H9 (cell line): Measurements from ENCODE around the gene GGA1. TPM values are rescaled to one million over a fixed set of nuclear protein-coding genes. Genes with fewer than 3 reads are reported as not detected.

Source experiments
- DNase-seq: peaks from one replicate; pipeline ENCODE4 v3.0.0-alpha.2; 2017
- H2AFZ ChIP-seq: one replicate; pipeline ENCODE4 v1.6.1; 2013; ENCODE audit warnings: mild to moderate bottlenecking, low read length, control low read depth, moderate library complexity
- H2AK5ac ChIP-seq: 2 replicates; pipeline ENCODE4 v1.6.1; 2013; ENCODE audit warnings: low read length, control low read depth, mixed read lengths; ENCODE audit not compliant: insufficient read length
- H2BK120ac ChIP-seq: one replicate; pipeline ENCODE4 v1.6.1; 2013; ENCODE audit warnings: low read depth, mild to moderate bottlenecking, low read length, control low read depth, inconsistent platforms; ENCODE audit not compliant: poor library complexity, severe bottlenecking
- H2BK12ac ChIP-seq: 2 replicates; pipeline ENCODE4 v1.6.1; 2013; ENCODE audit warnings: low read length, control low read depth, mixed read lengths, low read depth; ENCODE audit not compliant: insufficient read length
- H2BK15ac ChIP-seq: 2 replicates; pipeline ENCODE4 v1.6.1; 2013; ENCODE audit warnings: low read depth, low read length, control low read depth
- H2BK20ac ChIP-seq: one replicate; pipeline ENCODE4 v1.6.1; 2013; ENCODE audit warnings: low read depth, mild to moderate bottlenecking, low read length, control low read depth, inconsistent platforms; ENCODE audit not compliant: poor library complexity, severe bottlenecking
- H2BK5ac ChIP-seq: 2 replicates; pipeline ENCODE4 v1.6.1; 2013; ENCODE audit warnings: low read length, control low read depth, mixed read lengths; ENCODE audit not compliant: insufficient read length
- H3K14ac ChIP-seq: 2 replicates; pipeline ENCODE4 v1.6.1; 2013; ENCODE audit warnings: low read length, control low read depth; ENCODE audit not compliant: insufficient read depth
- H3K18ac ChIP-seq: 2 replicates; pipeline ENCODE4 v1.6.1; 2013; ENCODE audit warnings: low read depth, mild to moderate bottlenecking, mixed read lengths, low read length, control low read depth; ENCODE audit not compliant: insufficient read length
- H3K23ac ChIP-seq: 2 replicates; pipeline ENCODE4 v1.6.1; 2013; ENCODE audit warnings: low read length, control low read depth, mixed read lengths, low read depth; ENCODE audit not compliant: insufficient read length
- H3K23me2 ChIP-seq: 2 replicates; pipeline ENCODE4 v1.6.1; 2013; ENCODE audit warnings: low read depth, mild to moderate bottlenecking, mixed read lengths, low read length, control low read depth; ENCODE audit not compliant: insufficient read length, poor library complexity, severe bottlenecking
- H3K27ac ChIP-seq: 2 replicates; pipeline ENCODE4 v1.5.1; 2013; ENCODE audit warnings: low read length, control low read depth, mixed read lengths, low read depth; ENCODE audit not compliant: insufficient read length
- H3K27me3 ChIP-seq: 2 replicates; pipeline ENCODE4 v1.6.1; 2013; ENCODE audit warnings: low read length, control low read depth, inconsistent platforms; ENCODE audit not compliant: insufficient read depth
- H3K4ac ChIP-seq: 2 replicates; pipeline ENCODE4 v1.6.1; 2013; ENCODE audit warnings: low read depth, mild to moderate bottlenecking, control low read depth, inconsistent platforms, low read length, moderate library complexity
- H3K4me1 ChIP-seq: 2 replicates; pipeline ENCODE4 v1.6.1; 2013; ENCODE audit warnings: low read length, control low read depth, inconsistent platforms; ENCODE audit not compliant: insufficient read depth
- H3K4me2 ChIP-seq: 2 replicates; pipeline ENCODE4 v1.6.1; 2013; ENCODE audit warnings: low read length, control low read depth, mixed read lengths; ENCODE audit not compliant: insufficient read length, insufficient read depth
- H3K56ac ChIP-seq: 2 replicates; pipeline ENCODE4 v1.6.1; 2013; ENCODE audit warnings: low read depth, mild to moderate bottlenecking, mixed read lengths, low read length, control low read depth; ENCODE audit not compliant: insufficient read length
- H3K79me1 ChIP-seq: 2 replicates; pipeline ENCODE4 v1.6.1; 2013; ENCODE audit warnings: low read depth, mild to moderate bottlenecking, moderate library complexity, low read length, control low read depth, inconsistent platforms; ENCODE audit not compliant: insufficient read depth, poor library complexity, severe bottlenecking
- H3K79me2 ChIP-seq: 2 replicates; pipeline ENCODE4 v1.6.1; 2013; ENCODE audit warnings: low read length, control low read depth, inconsistent platforms; ENCODE audit not compliant: insufficient read depth
- H3K9ac ChIP-seq: 2 replicates; pipeline ENCODE4 v1.6.1; 2013; ENCODE audit warnings: low read length, control low read depth, mixed read lengths; ENCODE audit not compliant: insufficient read length; ENCODE audit errors: extremely low read depth
- H3K9me3 ChIP-seq: one replicate; pipeline ENCODE4 v1.6.1; 2013; ENCODE audit warnings: low read depth, low read length, inconsistent platforms; ENCODE audit not compliant: control insufficient read depth
- H3T11ph ChIP-seq: one replicate; pipeline ENCODE4 v1.6.1; 2013; ENCODE audit warnings: mild to moderate bottlenecking, low read length, control low read depth, inconsistent platforms
- H4K20me1 ChIP-seq: one replicate; pipeline ENCODE4 v1.6.1; 2013; ENCODE audit not compliant: control insufficient read depth, insufficient read length, insufficient read depth
- H4K5ac ChIP-seq: 2 replicates; pipeline ENCODE4 v1.6.1; 2013; ENCODE audit warnings: low read depth, mild to moderate bottlenecking, mixed read lengths, low read length, control low read depth; ENCODE audit not compliant: insufficient read length
- H4K8ac ChIP-seq: replicated peaks from 2 replicates; pipeline ENCODE4 v1.6.1; 2013; ENCODE audit warnings: low read length, control low read depth, mixed read lengths, low read depth; ENCODE audit not compliant: insufficient read length
- H4K91ac ChIP-seq: 2 replicates; pipeline ENCODE4 v1.6.1; 2013; ENCODE audit warnings: low read depth, mild to moderate bottlenecking, moderate library complexity, mixed read lengths, low read length, control low read depth; ENCODE audit not compliant: insufficient read length
- H3K27ac Mint-ChIP-seq, 3 experiments: 2 replicates in 2 of 3; 3 replicates in 1 of 3; pipeline ENCODE4 v1.8.0; 2020 to 2021; ENCODE audit warnings: mixed read lengths in 3 of 3, mild to moderate bottlenecking in 1 of 3, moderate library complexity in 1 of 3
- H3K27me3 Mint-ChIP-seq: 2 replicates; pipeline ENCODE4 v1.8.0; 2021; ENCODE audit warnings: low read depth, mild to moderate bottlenecking, moderate library complexity, mixed read lengths
- H3K36me3 Mint-ChIP-seq, 3 experiments: 2 replicates in 2 of 3; 3 replicates in 1 of 3; pipeline ENCODE4 v1.8.0; 2020 to 2021; ENCODE audit warnings: low read depth in 3 of 3, mixed read lengths in 3 of 3; ENCODE audit not compliant: insufficient read depth in 1 of 3
- H3K4me1 Mint-ChIP-seq, 2 experiments: 2 replicates each; pipeline ENCODE4 v1.8.0; 2020; ENCODE audit warnings: mixed read lengths in 2 of 2
- H3K4me3 Mint-ChIP-seq, 2 experiments: 2 replicates in 1 of 2; 3 replicates in 1 of 2; pipeline ENCODE4 v1.8.0; 2020 to 2021; ENCODE audit warnings: mild to moderate bottlenecking in 2 of 2, mixed read lengths in 2 of 2, moderate library complexity in 1 of 2
- H3K9me3 Mint-ChIP-seq, 2 experiments: 2 replicates in 1 of 2; 3 replicates in 1 of 2; pipeline ENCODE4 v1.8.0; 2020; ENCODE audit warnings: mild to moderate bottlenecking in 2 of 2, mixed read lengths in 2 of 2, moderate library complexity in 1 of 2
- WGBS: extraction: QIAGEN DNeasy Blood & Tissue Kit; methylation state at CpG from one replicate; pipeline ENCODE4 v1.1.7; 2013; ENCODE audit warnings: missing lambda C conversion rate, low lambda C conversion rate, mixed read lengths; ENCODE audit not compliant: insufficient read length; ENCODE audit errors: extremely low coverage; 5-methylcytosine and 5-hydroxymethylcytosine counted together
- total RNA-seq: library from RNA; stranded (reverse); gene quantifications from 2 replicates; pipeline ENCODE4 v1.2.1, GENCODE V29; 2021
- TF ChIP-seq, protein P1 (sequence below): fragments of 200-600 bp; sonication (generic); conservative IDR thresholded peaks from 3 replicates; pipeline ENCODE4 v1.8.0; 2021; ENCODE audit warnings: antibody characterized with exemption, mild to moderate bottlenecking

GGA1 gene
- total RNA-seq, 1 experiment from 2014 or later: 61.7 TPM

DNA sequence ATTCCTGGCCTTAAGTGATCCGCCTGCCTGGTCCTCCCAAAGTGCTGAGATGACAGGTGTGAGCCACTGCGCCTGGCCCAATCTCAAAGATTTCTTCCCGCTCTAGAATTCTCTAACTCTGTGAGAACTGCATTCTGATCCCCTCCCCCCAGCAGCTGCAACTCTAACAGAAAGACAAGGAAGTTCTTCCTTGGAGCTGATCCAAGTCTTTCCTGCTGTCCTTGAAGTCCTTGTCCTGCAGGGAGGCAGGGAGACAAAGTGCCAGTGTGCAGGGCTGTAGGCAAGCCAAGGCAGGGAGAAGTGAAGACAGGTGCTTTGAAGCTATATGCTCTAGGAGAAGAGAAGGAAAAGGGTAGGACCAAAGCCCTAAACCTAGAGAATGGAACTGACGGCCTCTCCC lies 9.5 kb upstream of the GGA1 start:
- Histone ChIP-seq H3T11ph (no peak overlapping the region), H3K23me2 (no peaks in the 10 kb centered on the region), H3K18ac (no peak overlapping the region), H3K56ac (no peak overlapping the region), H4K91ac (no peak overlapping the region), H3K14ac (no peak overlapping the region), H4K8ac (no peak overlapping the region), H2BK15ac (no peak overlapping the region), H3K27me3 (no peaks in the 10 kb centered on the region), H3K9ac (no peak overlapping the region), H3K9me3 (no peaks in the 10 kb centered on the region), H2BK12ac (no peak overlapping the region), H2BK5ac (no peak overlapping the region), H2AK5ac (no peak overlapping the region), H3K79me1 (no peaks in the 10 kb centered on the region), H4K5ac (no peak overlapping the region), H4K20me1 (no peaks in the 10 kb centered on the region), H3K4me2 (no peak overlapping the region), H3K23ac (no peak overlapping the region), H3K4me1 (peaks cover 3% of the 10 kb centered on the region; the same call in 1 of the 2 replicates), H3K4ac (no peak overlapping the region), H2BK20ac (no peak overlapping the region), H2BK120ac (no peak overlapping the region), H3K79me2 (no peaks in the 10 kb centered on the region), H2AFZ (no peak overlapping the region), H3K27ac (no peak overlapping the region)
- peaks cover 2% of the 10 kb centered on the region; the same call in 1 of the 2 replicates for H3K27me3 Mint-ChIP-seq
- H3K27ac Mint-ChIP-seq: no peak overlapping the region
- no peak for DNase-seq
- H3K36me3 Mint-ChIP-seq: no peaks in the 10 kb centered on the region
- H3K9me3 Mint-ChIP-seq: no peaks in the 10 kb centered on the region
- TF ChIP-seq, protein P1, sequence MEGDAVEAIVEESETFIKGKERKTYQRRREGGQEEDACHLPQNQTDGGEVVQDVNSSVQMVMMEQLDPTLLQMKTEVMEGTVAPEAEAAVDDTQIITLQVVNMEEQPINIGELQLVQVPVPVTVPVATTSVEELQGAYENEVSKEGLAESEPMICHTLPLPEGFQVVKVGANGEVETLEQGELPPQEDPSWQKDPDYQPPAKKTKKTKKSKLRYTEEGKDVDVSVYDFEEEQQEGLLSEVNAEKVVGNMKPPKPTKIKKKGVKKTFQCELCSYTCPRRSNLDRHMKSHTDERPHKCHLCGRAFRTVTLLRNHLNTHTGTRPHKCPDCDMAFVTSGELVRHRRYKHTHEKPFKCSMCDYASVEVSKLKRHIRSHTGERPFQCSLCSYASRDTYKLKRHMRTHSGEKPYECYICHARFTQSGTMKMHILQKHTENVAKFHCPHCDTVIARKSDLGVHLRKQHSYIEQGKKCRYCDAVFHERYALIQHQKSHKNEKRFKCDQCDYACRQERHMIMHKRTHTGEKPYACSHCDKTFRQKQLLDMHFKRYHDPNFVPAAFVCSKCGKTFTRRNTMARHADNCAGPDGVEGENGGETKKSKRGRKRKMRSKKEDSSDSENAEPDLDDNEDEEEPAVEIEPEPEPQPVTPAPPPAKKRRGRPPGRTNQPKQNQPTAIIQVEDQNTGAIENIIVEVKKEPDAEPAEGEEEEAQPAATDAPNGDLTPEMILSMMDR: no peak
- H3K4me3 Mint-ChIP-seq: no peak overlapping the region
- WGBS: no CpG with 5 or more reads among the region's 4 CpGs
- peaks cover 10 to 18% of the 10 kb centered on the region in 2 experiments for H3K4me1 Mint-ChIP-seq
